ENCODE measurements around the gene YPEL1.
"Not testable (repeated sequence)": the region's sequence is repeated elsewhere in the genome, so short reads cannot be mapped to it uniquely, and the experiment has no call there.

The YPEL1 gene

GRCh38 chr22:21725956-21726649 lies 9.5 kb downstream of the YPEL1 start:
- no peak overlapping the region for H3K27ac ChIP-seq
- DNase-seq (ENCODE audit: low read depth, low spot score), result no peak

- H3K27ac ChIP-seq; DNase-seq (ENCODE audit: low read depth, low spot score): not testable (repeated sequence)
Measured at GRCh38 chr22:21724496-21724895, 11.1 kb downstream of the YPEL1 start.

- DNase-seq (ENCODE audit: low read depth, low spot score), result not testable (repeated sequence)
Measured at GRCh38 chr22:21721195-21721852, 14.3 kb downstream of the YPEL1 start.

GRCh38 chr22:21720191-21720859 lies 15.3 kb downstream of the YPEL1 start:
- DNase-seq (ENCODE audit: low read depth, low spot score); H3K27ac ChIP-seq: not testable (repeated sequence)

More at GRCh38 chr22:21721195-21721852, 14.3 kb downstream of the YPEL1 start:
- not testable (repeated sequence) for H3K27ac ChIP-seq

- no peak for DNase-seq (ENCODE audit: low read depth, low spot score)
- H3K27ac ChIP-seq, result no peak overlapping the region
Measured at GRCh38 chr22:21719024-21719423, 16.6 kb downstream of the YPEL1 start.

GRCh38 chr22:21718499-21718898 lies 17.1 kb downstream of the YPEL1 start:
- no peak for DNase-seq (ENCODE audit: low read depth, low spot score)

GRCh38 chr22:21716395-21717122 lies 19.0 kb downstream of the YPEL1 start:
- not testable (repeated sequence) for DNase-seq (ENCODE audit: low read depth, low spot score)

More at GRCh38 chr22:21718499-21718898, 17.1 kb downstream of the YPEL1 start:
- H3K27ac ChIP-seq, result no peak overlapping the region

GRCh38 chr22:21714786-21715185 lies 20.8 kb downstream of the YPEL1 start:
- no peak overlapping the region for H3K27ac ChIP-seq
- DNase-seq (ENCODE audit: low read depth, low spot score), result no peak

More at GRCh38 chr22:21716395-21717122, 19.0 kb downstream of the YPEL1 start:
- not testable (repeated sequence) for H3K27ac ChIP-seq

- no peak overlapping the region for H3K27ac ChIP-seq
- DNase-seq (ENCODE audit: low read depth, low spot score), result no peak
Measured at GRCh38 chr22:21714059-21714770, 21.4 kb downstream of the YPEL1 start.

- H3K27ac ChIP-seq, result no peak overlapping the region
- DNase-seq (ENCODE audit: low read depth, low spot score), result no peak
Measured at GRCh38 chr22:21713428-21714058, 22.1 kb downstream of the YPEL1 start.

- no peak overlapping the region for H3K27ac ChIP-seq
- DNase-seq (ENCODE audit: low read depth, low spot score), result no peak
Measured at GRCh38 chr22:21712751-21713427, 22.7 kb downstream of the YPEL1 start.

GRCh38 chr22:21711851-21712250 lies 23.7 kb downstream of the YPEL1 start:
- no peak overlapping the region for H3K27ac ChIP-seq
- DNase-seq (ENCODE audit: low read depth, low spot score), result no peak

- no peak for DNase-seq (ENCODE audit: low read depth, low spot score)
- no peak overlapping the region for H3K27ac ChIP-seq
Measured at GRCh38 chr22:21710156-21710555, 25.4 kb downstream of the YPEL1 start.

GRCh38 chr22:21709688-21710087 lies 25.9 kb downstream of the YPEL1 start:
- no peak overlapping the region for H3K27ac ChIP-seq
- DNase-seq (ENCODE audit: low read depth, low spot score), result no peak

- H3K27ac ChIP-seq, result no peak overlapping the region
- no peak for DNase-seq (ENCODE audit: low read depth, low spot score)
Measured at GRCh38 chr22:21708960-21709359, 26.6 kb downstream of the YPEL1 start.

- no peak overlapping the region for H3K27ac ChIP-seq
- DNase-seq (ENCODE audit: low read depth, low spot score), result no peak
Measured at GRCh38 chr22:21707677-21708076, 27.9 kb downstream of the YPEL1 start.

- H3K27ac ChIP-seq, result no peak overlapping the region
- no peak for DNase-seq (ENCODE audit: low read depth, low spot score)
Measured at GRCh38 chr22:21703684-21704316, 31.8 kb downstream of the YPEL1 start.
